DOHH2 (cell line): ENCODE results near the gene RHBDL3.

Source experiments
- H3F3A ChIP-seq: fragments of 200-600 bp; sonication (generic), shearing (Covaris generic); 2 replicates; pipeline ENCODE4 v1.6.0; 2016; ENCODE audit warnings: antibody characterized with exemption, mild to moderate bottlenecking; ENCODE audit not compliant: control insufficient read depth, insufficient read depth
- H3K27ac ChIP-seq: fragments of 200-600 bp; sonication (generic); 2 replicates; pipeline ENCODE4 v1.5.1; 2014; ENCODE audit warnings: low read depth, mild to moderate bottlenecking, low read length, moderate library complexity
- H3K27me3 ChIP-seq: fragments of 200-600 bp; sonication (generic); 2 replicates; pipeline ENCODE4 v1.6.1; 2014; ENCODE audit warnings: mild to moderate bottlenecking, low read length, mixed read lengths; ENCODE audit not compliant: control insufficient read depth
- H3K36me3 ChIP-seq: fragments of 200-600 bp; sonication (generic); 2 replicates; pipeline ENCODE4 v1.6.1; 2014; ENCODE audit warnings: mild to moderate bottlenecking, low read length, moderate library complexity, mixed read lengths; ENCODE audit not compliant: control insufficient read depth
- H3K4me1 ChIP-seq: fragments of 200-600 bp; sonication (generic); 2 replicates; pipeline ENCODE4 v1.6.1; 2014; ENCODE audit warnings: mild to moderate bottlenecking, low read length, mixed read lengths; ENCODE audit not compliant: control insufficient read depth
- H3K4me2 ChIP-seq: fragments of 200-600 bp; sonication (generic); 2 replicates; pipeline ENCODE4 v1.6.0; 2014; ENCODE audit warnings: mild to moderate bottlenecking, low read length, moderate library complexity
- H3K4me3 ChIP-seq: fragments of 200-600 bp; sonication (generic); 2 replicates; pipeline ENCODE4 v1.5.1; 2014; ENCODE audit warnings: mild to moderate bottlenecking, low read length, mixed read lengths
- H3K79me2 ChIP-seq: fragments of 200-600 bp; sonication (generic); 2 replicates; pipeline ENCODE4 v1.6.1; 2014; ENCODE audit warnings: mild to moderate bottlenecking, low read length, mixed read lengths; ENCODE audit not compliant: control insufficient read depth
- H3K9me2 ChIP-seq: fragments of 200-600 bp; sonication (generic); replicated peaks from 2 replicates; pipeline ENCODE4 v1.6.1; 2014; ENCODE audit warnings: mild to moderate bottlenecking, low read length, mixed read lengths; ENCODE audit not compliant: control insufficient read depth
- H3K9me3 ChIP-seq: fragments of 200-600 bp; sonication (generic); 2 replicates; pipeline ENCODE4 v1.6.1; 2014; ENCODE audit warnings: antibody characterized with exemption, low read length, mixed read lengths; ENCODE audit not compliant: control insufficient read depth, insufficient read depth
- H4K20me1 ChIP-seq: fragments of 200-600 bp; sonication (generic); 2 replicates; pipeline ENCODE4 v1.6.0; 2014; ENCODE audit warnings: low read depth, mild to moderate bottlenecking, antibody characterized with exemption, low read length, moderate library complexity; ENCODE audit not compliant: control insufficient read depth, insufficient read depth
- CTCF ChIP-seq: fragments of 200-600 bp; sonication (generic); IDR thresholded peaks from one replicate; pipeline ENCODE4 v1.5.1; 2014; ENCODE audit warnings: antibody characterized with exemption, mild to moderate bottlenecking, low read depth, low read length; ENCODE audit not compliant: poor library complexity, severe bottlenecking
- EZH2phosphoT487 ChIP-seq: fragments of 200-600 bp; sonication (generic); IDR thresholded peaks from 2 replicates; pipeline ENCODE4 v1.6.1; 2017; ENCODE audit warnings: borderline replicate concordance, mild to moderate bottlenecking, antibody characterized with exemption, low read length, moderate library complexity, mixed read lengths

RHBDL3 gene

GRCh38 chr17:32297860-32298259, 32.2 kb downstream of the RHBDL3 start:
- H3K9me3 ChIP-seq = no peaks in the 10 kb centered on the region
- no peaks in the 10 kb centered on the region for H3K27me3 ChIP-seq
- no peaks in the 10 kb centered on the region for H3K36me3 ChIP-seq
- H3K4me2 ChIP-seq = no peak overlapping the region
- TF ChIP-seq EZH2phosphoT487 = no peak
- no peak for TF ChIP-seq CTCF
- no peaks in the 10 kb centered on the region for H3F3A ChIP-seq
- H3K4me3 ChIP-seq = no peak overlapping the region
- no peak overlapping the region for H3K27ac ChIP-seq
- H3K4me1 ChIP-seq = peaks cover 28% of the 10 kb centered on the region
- H3K9me2 ChIP-seq = no peaks in the 10 kb centered on the region
- H4K20me1 ChIP-seq = no peaks in the 10 kb centered on the region
- no peaks in the 10 kb centered on the region for H3K79me2 ChIP-seq

GRCh38 chr17:32298298-32298697, 32.7 kb downstream of the RHBDL3 start:
- Histone ChIP-seq H3K36me3 (no peaks in the 10 kb centered on the region), H4K20me1 (no peaks in the 10 kb centered on the region), H3K27ac (no peak overlapping the region), H3K9me2 (no peaks in the 10 kb centered on the region), H3K27me3 (no peaks in the 10 kb centered on the region), H3K9me3 (no peaks in the 10 kb centered on the region), H3K4me1 (peaks cover 24% of the 10 kb centered on the region), H3K79me2 (no peaks in the 10 kb centered on the region), H3F3A (no peaks in the 10 kb centered on the region), H3K4me2 (no peak overlapping the region), H3K4me3 (no peak overlapping the region)
- TF ChIP-seq CTCF (no peak), EZH2phosphoT487 (no peak)

- Histone ChIP-seq H3K36me3 (no peaks in the 10 kb centered on the region), H3K27ac (no peak overlapping the region), H3K4me2 (no peak overlapping the region), H3K9me2 (no peaks in the 10 kb centered on the region), H3F3A (no peaks in the 10 kb centered on the region), H3K27me3 (no peaks in the 10 kb centered on the region), H3K4me3 (no peak overlapping the region), H4K20me1 (no peaks in the 10 kb centered on the region), H3K4me1 (peaks cover 23% of the 10 kb centered on the region), H3K9me3 (no peaks in the 10 kb centered on the region), H3K79me2 (no peaks in the 10 kb centered on the region)
- no peak for TF ChIP-seq EZH2phosphoT487
- no peak for TF ChIP-seq CTCF
Observed at GRCh38 chr17:32298721-32299579, 33.3 kb downstream of the RHBDL3 start.
